Measurements from ENCODE around the gene SORL1.
"Not testable (repeated sequence)": the region's sequence is repeated elsewhere in the genome, so short reads cannot be mapped to it uniquely, and the experiment has no call there.

Gene SORL1

GRCh38 chr11:121561716-121562115 is 109.6 kb downstream of the SORL1 start:
- DNase-seq (ENCODE audit: low read depth): no peak
- no peak for TF ChIP-seq CTCF (conservative IDR thresholded peaks at IDR 0.05; ENCODE audit: low read depth, low read length)
- no peak overlapping the region for H3K4me3 ChIP-seq (ENCODE audit: low read length)

GRCh38 chr11:121563003-121563402 is 110.9 kb downstream of the SORL1 start:
- H3K4me3 ChIP-seq (ENCODE audit: low read length): no peak overlapping the region
- no peak for DNase-seq (ENCODE audit: low read depth)
- TF ChIP-seq CTCF (conservative IDR thresholded peaks at IDR 0.05; ENCODE audit: low read depth, low read length): no peak

- no peak overlapping the region for H3K4me3 ChIP-seq (ENCODE audit: low read length)
- TF ChIP-seq CTCF (conservative IDR thresholded peaks at IDR 0.05; ENCODE audit: low read depth, low read length): no peak
- no peak for DNase-seq (ENCODE audit: low read depth)
Observed at GRCh38 chr11:121563900-121564822, 112.0 kb downstream of the SORL1 start.

GRCh38 chr11:121564948-121565684 is 113.0 kb downstream of the SORL1 start:
- no peak for DNase-seq (ENCODE audit: low read depth)
- TF ChIP-seq CTCF (conservative IDR thresholded peaks at IDR 0.05; ENCODE audit: low read depth, low read length): no peak
- no peak overlapping the region for H3K4me3 ChIP-seq (ENCODE audit: low read length)

GRCh38 chr11:121566279-121567168 is 114.4 kb downstream of the SORL1 start:
- no peak for TF ChIP-seq CTCF (conservative IDR thresholded peaks at IDR 0.05; ENCODE audit: low read depth, low read length)
- no peak overlapping the region for H3K4me3 ChIP-seq (ENCODE audit: low read length)
- DNase-seq (ENCODE audit: low read depth): no peak

- no peak for DNase-seq (ENCODE audit: low read depth)
- TF ChIP-seq CTCF (conservative IDR thresholded peaks at IDR 0.05; ENCODE audit: low read depth, low read length): no peak
- H3K4me3 ChIP-seq (ENCODE audit: low read length): no peak overlapping the region
Observed at GRCh38 chr11:121567995-121568394, 115.9 kb downstream of the SORL1 start.

GRCh38 chr11:121569332-121570299 is 117.5 kb downstream of the SORL1 start:
- not testable (repeated sequence) for DNase-seq (ENCODE audit: low read depth); H3K4me3 ChIP-seq (ENCODE audit: low read length)

Data from retinal pigment epithelial cell (primary cell).